Fibroblast of mammary gland (primary cell): ENCODE results near the gene DNAAF1.

Experiments
- DNase-seq: peaks from one replicate; pipeline ENCODE4 v3.0.0-alpha.2; 2010; ENCODE audit warnings: low read depth
- H3K4me3 ChIP-seq: 2 replicates; pipeline ENCODE4 v1.5.1; 2011; ENCODE audit warnings: low read depth, mild to moderate bottlenecking, low read length, moderate library complexity; ENCODE audit not compliant: control insufficient read depth
- TF ChIP-seq, protein P1 (sequence below): conservative IDR thresholded peaks from 2 replicates; pipeline ENCODE4 v1.5.1; 2011; ENCODE audit warnings: low read depth, low read length, inconsistent platforms; ENCODE audit not compliant: control insufficient read depth, insufficient read depth

DNAAF1 gene

DNA sequence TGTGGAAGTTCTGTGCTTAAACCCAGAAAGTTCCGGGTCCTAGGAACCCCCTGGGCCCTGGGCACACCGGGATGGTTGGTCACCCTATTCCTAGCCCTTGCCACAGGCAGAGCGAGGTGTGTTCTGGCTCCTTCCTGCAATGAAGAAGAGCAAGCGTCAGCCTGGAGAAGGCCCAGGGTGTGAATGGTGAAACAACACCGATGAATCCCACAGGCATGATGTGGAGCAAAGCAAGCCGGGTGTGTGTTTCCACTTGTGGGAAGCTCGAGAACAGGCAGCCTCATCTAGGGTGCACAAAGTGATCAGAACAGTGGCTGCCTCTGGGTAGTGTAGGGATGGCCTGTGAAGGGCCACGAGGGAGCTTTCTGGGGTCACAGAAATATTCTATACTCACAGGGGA is 80.9 kb downstream of the DNAAF1 start:
- H3K4me3 ChIP-seq = no peak overlapping the region
- DNase-seq = no peak
- TF ChIP-seq, protein P1, sequence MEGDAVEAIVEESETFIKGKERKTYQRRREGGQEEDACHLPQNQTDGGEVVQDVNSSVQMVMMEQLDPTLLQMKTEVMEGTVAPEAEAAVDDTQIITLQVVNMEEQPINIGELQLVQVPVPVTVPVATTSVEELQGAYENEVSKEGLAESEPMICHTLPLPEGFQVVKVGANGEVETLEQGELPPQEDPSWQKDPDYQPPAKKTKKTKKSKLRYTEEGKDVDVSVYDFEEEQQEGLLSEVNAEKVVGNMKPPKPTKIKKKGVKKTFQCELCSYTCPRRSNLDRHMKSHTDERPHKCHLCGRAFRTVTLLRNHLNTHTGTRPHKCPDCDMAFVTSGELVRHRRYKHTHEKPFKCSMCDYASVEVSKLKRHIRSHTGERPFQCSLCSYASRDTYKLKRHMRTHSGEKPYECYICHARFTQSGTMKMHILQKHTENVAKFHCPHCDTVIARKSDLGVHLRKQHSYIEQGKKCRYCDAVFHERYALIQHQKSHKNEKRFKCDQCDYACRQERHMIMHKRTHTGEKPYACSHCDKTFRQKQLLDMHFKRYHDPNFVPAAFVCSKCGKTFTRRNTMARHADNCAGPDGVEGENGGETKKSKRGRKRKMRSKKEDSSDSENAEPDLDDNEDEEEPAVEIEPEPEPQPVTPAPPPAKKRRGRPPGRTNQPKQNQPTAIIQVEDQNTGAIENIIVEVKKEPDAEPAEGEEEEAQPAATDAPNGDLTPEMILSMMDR = no peak
